CD4-positive, alpha-beta T cell treated with Interleukin-21 for 1 hour (primary cell): ENCODE measurements around the gene RNGTT.
"Not testable (repeated sequence)": the region's sequence is repeated elsewhere in the genome, so short reads cannot be mapped to it uniquely, and the experiment has no call there.

Experiments used
- DNase-seq: peaks from one replicate; pipeline ENCODE4 v3.0.0-alpha.2; 2020

RNGTT gene

DNA sequence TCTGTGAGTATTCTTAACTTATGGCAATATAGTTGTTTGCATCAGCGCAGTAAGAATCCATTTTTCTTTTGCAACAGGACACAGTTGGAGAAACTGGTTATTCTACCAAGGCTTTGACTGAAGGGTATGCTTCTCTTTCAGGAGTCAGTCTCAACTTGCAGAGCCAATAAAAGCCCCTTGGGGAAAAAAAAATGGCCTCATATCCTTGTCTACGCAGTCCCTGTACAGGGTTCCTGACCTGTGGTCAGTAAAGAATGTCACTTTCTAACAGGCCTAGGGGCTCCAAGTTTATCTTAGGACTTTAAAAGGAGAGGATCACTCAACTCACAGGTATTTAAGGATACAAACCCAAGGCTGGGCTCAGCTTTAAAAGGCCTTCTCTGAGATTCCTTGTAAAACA lies 6.9 kb upstream of the RNGTT start:
- no peak for DNase-seq

DNA sequence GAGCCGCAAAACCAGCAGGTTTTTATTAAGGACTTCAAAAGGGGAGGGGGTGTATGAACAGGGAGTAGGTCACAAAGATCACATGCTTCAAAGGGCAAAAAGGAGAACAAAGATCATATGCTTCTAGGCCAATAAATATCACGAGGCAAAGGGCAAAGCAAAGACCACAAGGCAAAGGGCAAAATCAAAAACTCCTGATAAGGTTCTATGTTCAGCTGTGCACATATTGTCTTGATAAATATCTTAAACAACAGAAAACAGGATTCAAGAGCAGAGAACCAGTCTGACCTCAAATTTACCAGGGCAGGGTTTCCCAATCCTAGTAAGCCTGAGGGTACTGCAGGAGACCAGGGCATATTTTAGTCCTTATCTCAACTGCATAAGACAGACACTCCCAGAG lies 5.8 kb upstream of the RNGTT start:
- not testable (repeated sequence) for DNase-seq

DNA sequence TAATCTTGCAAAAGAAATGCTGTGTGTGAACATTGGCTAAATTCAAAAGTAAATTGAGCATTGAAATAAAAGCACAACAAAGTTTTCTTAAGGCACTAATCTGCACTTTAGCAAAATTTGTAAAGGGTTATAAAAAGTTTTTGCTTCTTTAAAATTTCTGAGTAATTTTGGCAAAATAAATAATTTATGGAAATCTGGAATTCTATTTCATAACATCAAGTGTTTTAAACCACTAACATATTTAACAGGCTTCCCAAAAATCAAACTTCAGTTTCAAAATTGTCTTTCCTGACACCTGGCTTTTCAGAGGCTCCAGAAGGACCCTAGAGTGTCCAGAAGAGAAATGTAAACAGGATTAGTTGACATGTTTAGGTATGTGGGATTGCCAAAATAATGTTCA lies 4.5 kb upstream of the RNGTT start:
- DNase-seq, result no peak

DNA sequence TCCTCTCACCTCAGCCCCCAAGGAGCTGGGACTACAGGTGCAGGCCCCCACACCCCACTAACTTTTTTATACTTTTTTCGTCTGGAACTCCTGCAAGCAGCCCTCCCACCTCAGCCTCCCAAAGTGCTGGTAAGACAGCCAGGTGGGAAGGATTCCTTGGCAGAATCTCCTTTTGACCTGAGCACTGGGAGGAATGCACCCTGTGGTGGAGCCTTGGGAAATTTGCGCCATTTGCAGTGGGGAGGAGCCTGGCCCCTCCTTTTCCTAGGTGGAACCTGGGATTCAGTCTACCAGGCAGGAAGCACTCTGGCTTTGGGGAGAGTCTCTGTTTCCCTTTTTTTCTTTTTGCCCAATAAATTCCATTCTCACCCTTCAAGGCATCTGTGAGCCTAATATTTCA lies 2.3 kb upstream of the RNGTT start:
- no peak for DNase-seq

DNA sequence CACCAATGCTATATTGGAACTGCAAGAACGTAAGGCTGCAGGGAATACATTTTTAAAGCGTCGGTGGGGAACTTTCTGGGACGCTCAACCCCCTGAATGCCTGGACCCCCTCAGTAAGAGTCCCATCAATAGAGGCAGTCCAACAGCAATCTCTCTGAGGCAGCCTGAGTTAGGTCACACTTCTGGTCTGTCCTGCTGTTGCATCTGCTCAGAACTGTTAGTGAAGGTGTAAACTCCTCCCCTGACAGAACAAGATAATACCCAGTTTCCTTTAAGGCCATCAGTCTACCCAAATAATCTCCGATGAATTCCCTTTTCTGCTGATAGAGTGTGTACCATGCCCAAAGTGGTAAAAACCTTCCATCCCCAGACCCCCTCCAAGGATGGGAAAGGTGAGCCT lies 1.1 kb upstream of the RNGTT start:
- no peak for DNase-seq

DNA sequence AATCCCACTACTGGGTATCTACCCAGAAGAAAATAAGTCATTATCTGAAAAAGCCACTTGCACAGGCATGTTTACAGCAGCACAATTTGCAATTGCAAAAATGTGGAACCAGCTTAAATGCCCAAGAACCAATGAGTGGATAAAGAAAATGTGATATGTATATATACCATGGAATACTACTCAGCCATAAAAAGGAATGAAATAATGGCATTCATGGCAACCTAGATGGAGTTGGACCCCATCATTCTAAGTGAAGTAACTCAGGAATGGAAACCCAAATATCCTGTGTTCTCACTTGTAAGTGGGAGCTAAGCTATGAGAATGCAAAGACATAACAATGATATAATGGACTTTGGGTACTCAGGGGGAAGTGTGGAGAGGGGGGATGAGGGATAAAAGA lies 4.6 kb downstream of the RNGTT start:
- no peak for DNase-seq

DNA sequence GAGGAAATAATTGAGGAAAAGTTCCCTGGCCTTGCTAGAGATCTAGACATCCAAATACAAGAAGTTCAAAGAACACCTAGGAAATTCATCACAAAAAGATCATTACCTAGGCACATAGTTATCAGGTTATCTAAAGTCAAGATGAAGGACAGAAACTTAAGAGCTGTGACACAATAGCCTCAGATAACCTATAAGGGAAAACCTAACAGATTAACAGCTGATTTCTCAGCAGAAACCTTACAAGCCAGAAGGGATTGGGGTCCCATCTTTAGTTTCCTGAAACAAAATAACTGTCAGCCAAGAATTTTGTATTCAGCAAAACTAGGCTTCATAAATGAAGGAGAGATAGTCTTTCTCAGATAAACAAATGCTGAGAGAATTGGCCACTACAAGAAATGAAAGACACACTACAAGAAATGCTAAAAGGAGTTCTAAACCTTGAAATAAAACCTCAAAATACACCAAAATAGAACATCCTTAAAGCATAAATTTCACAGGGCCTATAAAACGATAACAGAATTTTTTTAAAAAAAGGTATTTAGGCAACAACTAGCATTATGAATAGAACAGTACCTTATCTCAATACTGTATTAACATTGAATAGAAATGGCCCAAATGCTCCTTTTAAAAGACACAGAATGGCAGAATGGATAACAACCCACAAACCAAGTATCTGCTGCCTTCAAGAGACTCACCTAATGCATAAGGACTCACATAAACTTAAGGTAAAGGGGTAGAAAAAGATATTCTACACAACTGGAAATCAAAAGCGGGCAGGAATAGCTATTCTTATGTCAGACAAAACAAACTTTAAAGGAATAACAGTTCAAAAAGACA lies 9.7 kb downstream of the RNGTT start:
- DNase-seq, result no peak

DNA sequence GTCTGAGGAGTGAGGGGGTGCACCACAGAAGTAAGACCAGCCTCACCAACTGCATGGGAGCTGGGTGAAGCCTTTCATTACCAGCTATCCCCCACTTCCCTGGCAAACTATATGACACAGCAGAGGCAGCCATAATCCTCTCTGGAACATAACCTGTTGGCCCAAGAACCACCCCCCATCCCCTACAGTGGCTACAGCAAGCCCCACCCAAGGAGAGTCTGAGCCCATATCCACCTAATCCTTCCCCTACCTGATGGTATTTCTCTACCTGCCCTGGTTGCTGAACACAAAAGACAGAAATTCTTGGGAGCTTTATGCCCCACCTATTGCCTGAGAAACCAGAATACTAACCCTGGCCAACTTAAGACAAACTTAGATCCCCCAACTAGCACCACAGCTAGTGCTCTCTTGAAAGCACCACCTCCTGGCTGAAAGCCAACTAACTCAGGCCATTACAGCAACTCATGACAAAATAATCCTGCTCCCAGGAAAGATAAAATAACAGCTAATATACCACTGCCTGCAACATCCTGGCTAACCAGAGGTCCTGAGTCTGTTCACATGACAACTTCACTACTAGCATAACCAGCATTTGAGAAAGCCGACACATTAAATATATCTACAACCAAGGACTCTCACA lies 11.2 kb downstream of the RNGTT start:
- no peak for DNase-seq

DNA sequence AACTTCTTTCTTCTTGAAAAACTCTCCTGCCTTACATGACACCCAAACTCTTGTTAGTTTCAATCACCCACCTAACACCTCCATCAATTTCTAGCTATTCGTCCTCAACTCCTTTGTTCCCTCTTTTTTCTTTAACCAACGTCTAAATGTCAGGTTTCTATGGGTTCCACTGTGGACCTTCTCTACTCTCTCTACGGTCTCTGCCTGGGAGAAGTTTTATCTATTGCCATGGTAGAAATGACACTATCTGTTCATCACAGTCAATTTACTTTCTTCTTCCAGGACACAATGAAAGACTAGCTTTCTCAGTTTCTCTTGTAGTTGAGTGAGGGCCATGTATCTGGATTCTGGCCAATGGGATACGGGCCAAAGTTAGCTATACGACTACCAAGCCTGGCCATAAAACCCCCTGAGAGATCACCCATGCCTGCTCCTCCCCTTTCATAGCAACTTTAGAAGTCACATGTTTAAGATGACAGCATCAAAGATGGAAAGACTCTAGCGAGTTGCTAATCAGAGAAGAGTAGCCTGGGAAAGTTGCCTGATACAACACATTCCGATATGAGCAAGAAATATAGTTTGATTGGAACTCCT lies 17.9 kb downstream of the RNGTT start:
- DNase-seq, result no peak

DNA sequence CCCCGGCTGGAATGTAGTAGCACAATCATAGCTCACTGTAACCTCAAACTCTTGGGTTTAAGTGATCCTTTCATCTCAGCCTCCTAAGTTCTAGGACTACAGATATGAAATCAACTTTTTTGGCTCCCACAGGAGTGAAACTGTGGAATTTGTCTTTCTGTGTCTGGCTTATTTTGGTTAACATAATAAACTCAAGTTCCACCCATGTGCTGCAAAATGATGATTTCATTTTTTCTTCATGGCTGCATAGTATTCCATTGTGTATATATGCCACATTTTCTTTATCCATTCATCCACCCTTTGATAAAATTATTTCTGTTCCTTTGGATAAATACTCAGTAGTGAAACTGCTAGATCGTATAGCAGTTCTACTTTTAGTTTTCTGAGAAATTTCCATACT lies 29.9 kb downstream of the RNGTT start:
- DNase-seq, result no peak

DNA sequence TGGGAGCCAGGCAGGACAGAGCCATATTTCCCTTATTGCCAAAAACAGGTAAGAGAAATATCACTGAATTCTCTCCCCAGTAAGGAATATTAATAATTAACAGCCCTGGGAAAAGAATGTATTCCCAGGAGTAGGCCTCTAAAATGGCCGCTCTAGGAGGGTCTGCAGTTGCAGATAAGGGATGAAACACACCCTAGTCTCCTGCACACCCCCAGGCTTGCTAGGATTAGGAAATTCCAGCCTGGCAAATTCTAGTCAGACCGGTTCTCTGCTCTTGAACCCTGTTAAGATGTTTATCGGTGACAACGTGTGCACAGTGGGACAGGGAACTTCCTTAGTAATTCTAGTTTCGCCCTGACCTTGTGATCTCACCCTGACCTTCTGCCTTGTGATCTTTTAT lies 31.4 kb downstream of the RNGTT start:
- DNase-seq, result not testable (repeated sequence)

DNA sequence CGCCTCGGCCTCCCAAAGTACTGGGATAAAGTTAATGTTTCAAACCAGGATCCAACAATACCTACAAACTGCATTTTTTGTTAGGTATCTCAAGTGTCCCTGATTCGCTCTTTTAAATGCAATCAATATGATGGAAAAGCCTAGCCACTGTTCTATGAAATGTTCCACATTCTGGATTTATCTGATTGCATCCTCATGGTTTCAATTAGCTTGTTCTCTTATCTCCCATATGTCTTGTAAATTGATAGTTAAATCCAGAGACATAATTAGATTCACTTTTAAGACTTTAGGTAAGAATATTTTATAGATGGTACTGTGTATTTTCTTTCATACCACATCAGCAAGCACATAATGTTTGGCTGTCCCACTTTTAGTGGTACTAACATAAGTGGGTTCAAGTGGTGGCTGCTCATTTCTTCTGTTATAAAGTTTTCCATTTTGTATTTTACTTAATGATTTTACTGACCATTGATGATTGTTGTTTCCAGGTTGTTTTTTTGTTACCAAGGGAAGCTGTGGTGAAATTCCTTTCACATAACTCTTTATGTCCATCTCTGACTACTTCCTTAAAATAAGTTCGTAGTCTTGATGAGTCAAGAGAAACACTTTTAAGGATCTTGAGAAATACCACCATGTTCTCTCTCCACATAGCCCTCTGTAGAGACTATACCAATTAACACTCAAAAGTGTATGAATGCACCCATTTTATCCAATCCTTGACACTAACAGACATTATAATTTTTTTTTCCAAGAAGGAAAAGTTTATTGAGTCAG lies 40.5 kb downstream of the RNGTT start:
- DNase-seq, result no peak

DNA sequence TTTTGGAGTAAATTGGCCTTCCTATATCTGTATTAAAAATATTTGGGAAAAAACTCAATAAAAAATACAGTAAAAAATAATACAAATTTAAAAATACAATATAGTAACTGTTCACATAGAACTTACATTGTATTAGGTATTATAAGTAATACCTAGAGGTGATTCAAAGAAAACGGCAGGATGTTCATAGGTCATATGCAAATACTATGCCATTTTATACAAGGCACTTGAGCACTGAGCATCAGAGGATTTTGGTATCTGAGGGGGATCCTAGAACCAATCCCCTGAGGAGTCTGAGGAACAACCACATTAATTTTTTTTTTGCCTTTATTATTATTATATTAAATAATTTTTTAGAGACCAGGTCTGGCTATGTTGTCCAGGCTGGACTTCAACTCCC lies 41.7 kb downstream of the RNGTT start:
- no peak for DNase-seq

DNA sequence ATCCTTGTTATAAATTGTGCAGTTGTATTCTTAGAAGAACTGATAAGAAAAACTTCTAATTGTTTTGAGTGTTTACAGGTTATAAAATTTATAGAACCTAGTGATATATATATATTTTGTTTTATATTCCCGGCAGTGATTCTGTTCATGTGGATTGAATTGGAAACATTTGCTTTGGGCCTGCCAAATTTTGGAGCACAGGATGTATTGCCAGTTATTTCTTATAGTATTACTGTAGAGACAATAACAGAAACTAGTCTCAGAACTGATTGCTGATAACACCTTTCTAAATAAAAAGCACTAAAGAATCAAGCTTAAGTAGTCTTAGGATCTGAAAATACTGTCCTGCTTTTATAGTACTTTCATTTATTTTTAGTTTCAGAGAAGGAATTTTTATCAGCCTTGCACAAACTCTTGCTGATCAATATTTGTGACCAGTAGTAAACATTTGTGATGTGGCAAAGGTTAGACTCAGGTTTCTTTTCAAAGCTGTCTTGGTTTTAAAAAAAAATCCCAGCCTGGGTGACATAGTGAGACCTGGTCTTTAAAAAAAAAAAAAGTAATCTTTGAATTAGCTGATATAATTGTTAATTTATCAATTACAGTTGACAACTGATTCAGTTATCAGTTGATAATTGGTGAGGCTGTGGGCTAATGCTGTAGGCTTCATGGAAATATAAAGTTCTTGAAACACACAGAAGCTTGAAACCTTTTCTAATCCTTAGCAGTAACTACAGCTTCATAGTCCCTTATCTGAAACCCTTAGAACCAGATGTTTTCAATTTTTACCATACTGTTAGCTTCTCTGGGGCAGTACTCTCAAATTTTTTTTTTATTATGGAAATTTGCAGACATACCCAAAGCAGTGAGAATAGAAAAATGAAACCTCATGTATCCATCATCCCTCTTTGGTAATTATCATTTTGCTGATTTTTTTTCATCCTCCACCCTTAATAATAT lies 42.4 kb downstream of the RNGTT start:
- DNase-seq, result no peak

DNA sequence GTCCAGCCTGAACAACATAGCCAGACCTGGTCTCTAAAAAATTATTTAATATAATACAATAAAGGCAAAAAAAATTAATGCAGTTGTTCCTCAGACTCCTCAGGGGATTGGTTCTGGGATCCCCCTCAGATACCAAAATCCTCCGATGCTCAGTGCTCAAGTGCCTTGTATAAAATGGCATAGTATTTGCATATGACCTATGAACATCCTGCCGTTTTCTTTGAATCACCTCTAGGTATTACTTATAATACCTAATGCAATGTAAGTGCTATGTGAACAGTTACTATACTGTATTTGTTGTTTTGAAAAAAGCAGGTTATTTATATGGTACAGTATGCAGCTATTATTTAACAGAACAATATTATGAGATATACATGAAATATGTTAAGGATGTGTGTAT lies 43.3 kb downstream of the RNGTT start:
- DNase-seq, result no peak

DNA sequence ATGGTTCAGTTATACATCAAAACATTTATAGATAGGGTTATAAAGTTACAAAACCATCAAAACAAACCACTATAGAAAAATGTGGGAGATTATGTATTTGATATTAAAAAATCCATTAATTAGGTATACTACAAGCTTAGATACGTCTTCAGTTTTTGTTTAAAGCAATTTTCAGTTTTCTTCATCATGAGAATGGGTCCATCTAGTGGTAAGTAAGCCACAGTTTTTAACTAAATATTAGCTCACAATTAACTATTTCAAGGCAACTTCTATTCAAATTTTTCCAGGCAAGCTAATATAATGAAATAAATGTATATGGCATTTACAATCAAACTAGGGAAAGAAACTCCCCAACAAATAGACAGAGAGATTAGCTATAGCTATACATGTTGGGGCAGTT lies 44.4 kb downstream of the RNGTT start:
- no peak for DNase-seq

DNA sequence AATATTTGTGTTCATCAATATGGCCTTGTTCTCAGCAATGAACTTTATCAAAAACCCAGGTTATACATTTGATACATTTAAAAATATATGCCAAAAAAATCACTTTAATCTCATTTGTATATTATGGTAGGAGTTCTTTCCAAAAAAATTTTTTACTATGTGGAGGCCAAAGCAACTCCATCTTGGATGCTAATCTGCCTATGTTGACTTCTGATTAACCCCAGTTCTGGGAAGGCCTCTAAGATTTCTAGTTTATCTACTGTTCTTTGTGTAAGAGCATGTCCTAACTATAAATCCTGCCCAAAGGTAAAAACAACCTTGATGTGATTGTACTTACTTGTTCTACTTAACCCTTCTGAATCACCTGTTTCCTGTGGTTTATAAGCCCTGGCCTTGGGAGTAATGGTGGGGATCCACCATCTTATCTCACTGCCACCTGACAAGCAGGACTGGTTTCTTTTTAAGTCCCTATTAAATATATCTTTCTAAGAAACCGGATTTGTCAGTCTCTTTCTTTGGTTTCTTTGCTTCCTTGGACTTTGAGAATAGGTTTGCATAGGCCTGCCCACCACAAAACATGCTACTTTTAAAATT lies 46.7 kb downstream of the RNGTT start:
- no peak for DNase-seq

DNA sequence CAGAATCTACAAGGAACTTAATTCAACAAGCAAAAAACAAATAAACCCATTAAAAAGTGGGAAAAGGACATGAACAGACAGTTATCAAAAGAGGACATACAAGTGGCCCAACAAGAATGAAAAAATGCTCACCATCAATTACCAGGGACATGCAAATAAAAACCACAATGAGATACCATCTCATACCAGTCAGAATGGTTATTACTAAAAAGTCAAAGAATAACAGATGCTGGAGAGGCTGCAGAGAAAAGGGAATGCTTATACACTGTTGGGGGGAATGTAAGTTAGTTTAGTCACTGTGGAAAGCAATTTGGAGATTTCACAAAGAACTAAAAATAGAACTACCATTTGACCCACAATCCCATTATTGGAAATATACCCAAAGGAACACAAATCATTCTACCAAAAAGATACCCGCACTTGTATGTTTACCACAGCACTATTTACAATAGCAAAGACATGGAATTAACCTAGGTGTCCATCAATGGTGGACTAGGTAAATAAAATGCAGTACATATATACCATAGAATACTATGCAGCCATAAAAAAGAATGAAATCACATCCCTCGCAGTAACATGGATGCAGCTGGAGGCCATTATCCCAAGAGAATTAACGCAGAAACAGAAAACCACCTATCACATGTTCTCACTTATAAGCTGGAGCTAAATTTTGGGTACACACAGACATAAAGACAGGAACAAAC lies 48.4 kb downstream of the RNGTT start:
- DNase-seq, result no peak

DNA sequence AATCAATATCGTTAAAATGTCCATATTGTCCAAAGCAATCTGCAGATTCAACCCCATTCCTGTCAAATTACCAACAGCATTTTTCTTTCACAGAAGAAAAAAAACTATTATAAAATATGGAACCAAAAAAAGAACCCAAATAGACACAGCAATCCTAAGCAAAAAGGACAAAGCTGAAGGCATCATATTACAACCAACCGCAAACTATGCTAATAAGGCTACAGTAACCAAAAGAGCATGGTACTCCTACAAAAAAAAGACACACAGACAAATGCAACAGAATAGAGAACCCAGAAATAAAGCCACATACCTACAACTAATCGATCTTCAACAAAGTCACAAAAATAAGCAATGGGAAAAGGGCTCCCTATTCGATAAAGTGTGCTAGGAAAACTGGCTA lies 49.2 kb downstream of the RNGTT start:
- DNase-seq, result no peak

DNA sequence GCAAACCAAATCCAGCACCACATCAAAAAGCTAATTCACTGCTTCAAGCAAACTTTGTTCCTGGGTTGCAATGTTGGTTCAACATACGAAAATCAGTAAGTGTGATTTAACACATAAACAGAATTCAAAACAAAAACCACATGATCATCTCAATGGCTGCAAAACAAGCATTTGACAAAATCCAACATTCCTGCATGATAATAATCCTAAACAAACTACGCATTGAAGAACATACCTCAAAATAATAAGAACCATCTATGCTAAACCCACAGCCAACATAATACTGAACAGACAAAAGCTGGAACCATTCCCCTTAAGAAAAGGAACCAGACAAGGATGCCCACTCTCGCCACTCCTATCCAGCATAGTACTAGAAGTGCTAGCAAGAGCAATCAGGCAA lies 49.9 kb downstream of the RNGTT start:
- no peak for DNase-seq
